Muscle of arm (tissue), 12 donors: Measurements from ENCODE around the gene INSIG1. TPM values are rescaled to one million over a fixed set of nuclear protein-coding genes. Genes with fewer than 3 reads are reported as not detected.

Experiments used
- DNase-seq: peaks from one replicate; pipeline ENCODE4 v3.0.0-alpha.2; 2013
- polyA plus RNA-seq, 12 donors: library from polyadenylated mRNA; unstranded; fragments of 120-200 nt; gene quantifications; one replicate each; pipeline ENCODE4 v1.2.1, GENCODE V29; 2013; ENCODE audit not compliant: insufficient read length in 12 of 12

Gene INSIG1
- polyA plus RNA-seq, 12 donors = 18.9 to 31.4 (median 25.3) TPM; not detected in 1

- no peak for DNase-seq
Observed at GRCh38 chr7:155283565-155284194, 14.0 kb upstream of the INSIG1 start.

GRCh38 chr7:155284496-155285274, 13.0 kb upstream of the INSIG1 start:
- no peak for DNase-seq

GRCh38 chr7:155285423-155285822, 12.3 kb upstream of the INSIG1 start:
- no peak for DNase-seq

GRCh38 chr7:155285833-155286232, 11.8 kb upstream of the INSIG1 start:
- no peak for DNase-seq

- DNase-seq = no peak
Observed at GRCh38 chr7:155286686-155287085, 11.0 kb upstream of the INSIG1 start.

GRCh38 chr7:155287284-155287935, 10.3 kb upstream of the INSIG1 start:
- DNase-seq = no peak

- DNase-seq = no peak
Observed at GRCh38 chr7:155288055-155288454, 9.6 kb upstream of the INSIG1 start.

GRCh38 chr7:155289107-155289506, 8.6 kb upstream of the INSIG1 start:
- no peak for DNase-seq

GRCh38 chr7:155289949-155290501, 7.7 kb upstream of the INSIG1 start:
- DNase-seq = no peak

- DNase-seq = no peak
Observed at GRCh38 chr7:155291045-155291530, 6.6 kb upstream of the INSIG1 start.

- DNase-seq = no peak
Observed at GRCh38 chr7:155291729-155292128, 5.9 kb upstream of the INSIG1 start.

GRCh38 chr7:155292680-155293226, 4.9 kb upstream of the INSIG1 start:
- DNase-seq = no peak

GRCh38 chr7:155293721-155294510, 3.8 kb upstream of the INSIG1 start:
- no peak for DNase-seq

- DNase-seq = no peak
Observed at GRCh38 chr7:155294511-155294778, 3.2 kb upstream of the INSIG1 start.

- no peak for DNase-seq
Observed at GRCh38 chr7:155295511-155295910, 2.2 kb upstream of the INSIG1 start.

GRCh38 chr7:155296006-155296787, 1.5 kb upstream of the INSIG1 start:
- no peak for DNase-seq

GRCh38 chr7:155296788-155297516, 726 bp upstream of the INSIG1 start:
- no peak for DNase-seq

GRCh38 chr7:155298288-155298833, 683 bp downstream of the INSIG1 start:
- no peak for DNase-seq

- DNase-seq = peak; percentile 86
Observed at GRCh38 chr7:155298834-155299534, 1.3 kb downstream of the INSIG1 start.
